ENCODE data around the gene SORBS2.

The SORBS2 gene

DNA sequence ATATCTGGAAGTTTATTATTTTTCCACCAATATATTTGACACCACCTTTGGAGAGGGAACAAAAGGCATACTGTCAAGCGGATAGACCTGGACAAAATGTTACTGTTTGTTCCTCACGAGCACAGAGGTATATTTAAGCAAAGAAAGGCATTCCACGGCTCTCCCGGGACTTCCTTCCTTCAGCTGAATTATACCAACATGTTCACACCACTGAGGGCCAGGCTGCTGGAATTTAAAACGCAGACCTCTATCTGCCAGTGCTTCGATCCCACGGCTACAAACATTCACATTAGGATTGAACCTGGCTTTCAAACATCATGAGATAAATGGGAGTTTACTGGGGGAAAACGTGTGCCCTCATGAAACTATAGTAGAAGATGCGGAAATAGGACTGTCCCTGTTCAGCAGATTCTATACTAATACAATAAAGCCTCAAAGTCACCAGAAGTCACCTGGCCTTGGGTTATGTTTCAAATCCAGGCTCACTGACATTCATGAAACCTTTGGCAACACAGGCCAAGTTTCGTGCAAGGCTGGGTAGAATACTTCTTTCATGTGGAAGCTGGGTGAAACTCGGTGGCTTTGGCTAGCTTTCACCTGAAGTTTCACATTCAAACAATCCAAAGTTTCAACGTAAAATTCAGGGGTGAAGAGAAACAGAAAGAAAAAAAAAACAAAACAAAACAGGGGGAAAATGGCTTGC, 39.5 kb downstream of the SORBS2 start:
- DNase-seq = no peak

DNA sequence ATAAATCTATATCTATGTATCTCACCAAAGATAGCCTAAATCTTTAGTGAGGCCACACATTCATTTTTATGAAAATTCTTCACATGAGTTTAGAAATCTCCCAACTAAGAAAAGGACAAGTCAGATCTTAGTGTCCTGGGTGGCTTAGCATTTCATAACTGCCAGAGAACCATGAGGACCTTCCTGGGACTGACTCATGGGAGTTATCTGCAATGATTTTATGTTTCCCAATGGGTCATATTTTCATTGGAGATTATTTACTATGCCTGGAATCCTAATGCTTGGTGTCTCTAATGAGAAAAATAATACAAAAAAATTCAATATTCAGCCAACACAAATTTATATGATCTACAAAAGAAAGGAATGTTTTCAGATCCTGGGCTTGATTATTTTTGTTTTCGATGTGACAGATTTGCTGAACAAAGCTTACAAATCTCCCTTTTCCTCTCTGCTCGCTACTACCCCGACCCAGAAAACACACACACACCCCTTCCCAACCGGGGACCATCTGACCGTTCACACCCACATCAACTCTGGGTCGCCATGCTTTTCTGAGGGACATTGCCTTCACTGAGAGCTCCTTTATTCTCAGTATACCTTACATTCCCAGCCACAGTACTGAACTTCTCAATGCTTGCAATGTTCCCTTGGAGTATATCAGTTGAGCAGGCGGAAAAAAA, 40.1 kb downstream of the SORBS2 start:
- DNase-seq = no peak

DNA sequence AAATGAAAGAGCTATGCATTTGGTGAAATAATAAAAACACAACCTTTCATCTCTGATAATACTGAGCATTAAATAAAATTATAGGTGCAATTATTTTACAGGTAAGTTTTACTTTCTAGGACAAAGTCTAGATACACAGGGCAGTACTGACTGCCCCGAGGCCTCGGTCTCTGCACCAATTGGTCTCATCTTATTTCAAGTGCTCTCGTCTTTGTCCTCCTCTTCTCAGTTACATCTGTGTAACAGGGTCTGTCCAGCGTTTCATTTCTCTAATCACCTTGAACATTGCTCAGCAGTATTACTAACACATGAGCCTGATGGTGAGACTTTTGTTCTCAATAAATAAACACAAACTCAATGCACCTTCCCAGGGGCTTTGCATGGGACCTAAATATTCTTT, 44.5 kb downstream of the SORBS2 start:
- no peak for DNase-seq

DNA sequence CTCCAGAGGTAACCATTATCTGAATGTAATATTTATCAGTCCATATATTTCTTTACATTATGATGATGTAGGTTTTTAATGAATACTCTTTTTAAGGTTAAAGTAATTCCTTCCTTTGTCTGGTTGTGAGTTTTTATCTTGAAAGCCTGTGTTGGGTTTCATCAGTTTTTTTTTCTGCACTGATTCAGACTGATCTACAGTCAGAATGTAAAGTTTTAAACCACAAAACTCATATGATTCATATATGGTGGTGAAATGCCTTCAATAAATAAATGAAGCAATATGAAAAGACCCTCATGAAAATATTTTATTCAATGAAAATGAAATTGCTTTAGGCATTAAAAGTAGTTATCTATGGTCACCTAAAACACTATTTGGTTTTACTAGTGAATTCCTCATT, 47.1 kb downstream of the SORBS2 start:
- no peak for DNase-seq

DNA sequence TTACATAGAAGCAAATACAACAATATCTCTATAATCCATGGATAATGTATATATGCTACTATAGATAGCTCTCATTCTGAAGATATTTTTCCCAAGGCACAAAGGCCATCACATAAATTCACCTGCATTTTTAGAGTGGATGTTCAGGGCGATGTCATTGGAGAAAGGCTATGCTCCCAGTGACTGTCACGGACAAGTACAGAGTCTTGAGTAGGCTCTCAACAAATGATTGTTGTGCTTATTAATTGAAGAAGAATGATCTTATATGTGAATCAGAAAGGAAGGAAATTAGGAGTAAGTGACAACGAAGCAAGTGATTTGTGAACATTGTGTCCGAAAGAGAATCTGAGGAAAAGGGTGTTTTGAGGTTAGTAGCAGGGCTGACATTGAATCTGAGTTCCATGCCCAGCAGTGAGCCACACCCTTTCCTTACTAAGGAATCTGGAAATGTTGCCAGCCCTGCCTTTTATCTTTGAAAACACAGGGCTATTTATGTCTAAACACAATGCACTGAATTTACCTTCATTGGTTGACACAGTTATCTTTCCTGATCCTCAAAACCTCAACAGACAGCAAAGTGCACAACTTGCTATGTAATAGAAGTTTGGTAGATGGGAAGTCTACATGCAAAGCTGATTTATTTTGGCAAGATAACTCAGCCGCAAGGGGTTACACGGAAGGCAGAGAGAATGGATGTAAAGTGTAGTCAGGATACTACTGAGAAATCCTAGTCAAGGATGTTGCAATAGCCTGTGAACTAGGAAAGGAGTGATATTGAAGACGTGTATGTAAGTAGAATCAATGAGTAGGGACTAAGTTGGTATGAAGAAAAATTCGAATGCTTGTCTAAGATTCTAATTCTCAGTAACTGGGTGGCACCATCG, 50.4 kb downstream of the SORBS2 start:
- no peak for DNase-seq

DNA sequence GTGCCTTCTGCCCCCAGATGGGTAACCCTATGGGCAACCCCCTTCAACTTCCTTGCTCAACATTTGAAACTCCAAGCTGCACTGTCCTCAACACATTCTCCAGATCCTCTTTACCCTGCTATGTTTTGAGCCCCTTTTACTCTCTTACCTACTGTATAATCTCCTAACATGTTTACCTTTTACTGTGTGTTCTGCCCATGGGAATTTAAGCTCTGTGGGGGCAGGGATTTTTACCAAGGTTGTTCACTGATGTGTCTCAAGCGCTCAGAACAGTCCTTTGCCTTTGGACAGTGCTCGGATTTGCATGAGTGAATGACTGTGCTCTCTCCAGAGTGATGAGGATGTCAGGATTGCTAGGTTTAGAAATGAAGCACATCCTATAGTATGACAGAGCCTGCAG, 53.2 kb downstream of the SORBS2 start:
- DNase-seq = no peak

DNA sequence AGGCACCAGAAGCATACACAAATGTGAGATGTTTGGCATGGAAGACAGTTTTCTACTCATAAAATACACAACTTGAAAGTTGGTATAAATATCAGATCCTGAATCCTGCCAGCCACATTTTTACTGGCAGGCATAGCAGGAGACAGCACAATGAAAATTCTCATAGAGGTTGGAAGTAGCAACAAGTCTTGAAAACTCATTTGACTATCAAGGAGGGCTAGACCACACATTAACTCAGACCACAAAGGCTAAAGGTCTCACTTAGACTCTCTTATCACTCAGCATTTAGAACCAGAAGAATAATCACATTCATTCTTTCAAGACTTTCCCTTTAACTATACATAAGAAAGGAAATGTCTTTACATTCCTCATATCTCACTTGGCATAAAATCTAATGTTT, 56.5 kb downstream of the SORBS2 start:
- DNase-seq = no peak

DNA sequence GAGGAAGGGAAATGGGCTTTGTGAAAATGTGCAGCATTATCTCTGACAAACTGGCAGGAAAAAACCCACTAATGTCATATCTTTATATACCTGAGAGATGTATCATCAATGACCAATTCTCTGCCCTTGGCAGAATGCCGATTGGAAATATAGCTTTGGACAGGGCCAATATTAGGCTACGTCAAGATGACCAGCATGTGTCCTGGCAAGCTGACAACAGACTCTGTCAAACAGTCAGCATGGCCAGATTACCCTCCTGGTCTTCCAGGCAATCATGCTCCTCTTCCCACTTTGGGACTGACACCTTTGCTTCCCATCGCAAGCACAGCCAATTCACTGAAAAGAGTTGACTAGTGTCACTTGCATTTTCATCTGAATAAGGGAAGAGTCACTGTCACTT, 57.0 kb downstream of the SORBS2 start:
- DNase-seq = no peak

DNA sequence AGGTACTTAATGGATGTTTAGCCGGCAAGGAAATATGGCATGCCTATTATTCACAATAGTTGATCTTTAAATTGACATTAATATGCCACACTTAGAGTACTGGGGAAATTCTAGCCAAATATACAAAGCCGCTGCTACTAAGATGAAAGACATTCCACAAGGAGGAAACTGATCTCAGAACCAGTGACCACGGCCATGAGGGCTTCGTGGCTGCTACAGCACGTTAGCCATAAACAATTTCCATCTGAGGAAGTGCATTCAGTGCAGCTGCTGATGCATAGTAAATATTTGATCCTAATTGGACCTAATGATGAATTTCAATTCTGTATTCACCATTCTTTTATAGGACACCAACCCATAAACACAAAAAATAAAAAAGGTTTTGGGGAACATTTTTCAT, 59.1 kb downstream of the SORBS2 start:
- DNase-seq = no peak

DNA sequence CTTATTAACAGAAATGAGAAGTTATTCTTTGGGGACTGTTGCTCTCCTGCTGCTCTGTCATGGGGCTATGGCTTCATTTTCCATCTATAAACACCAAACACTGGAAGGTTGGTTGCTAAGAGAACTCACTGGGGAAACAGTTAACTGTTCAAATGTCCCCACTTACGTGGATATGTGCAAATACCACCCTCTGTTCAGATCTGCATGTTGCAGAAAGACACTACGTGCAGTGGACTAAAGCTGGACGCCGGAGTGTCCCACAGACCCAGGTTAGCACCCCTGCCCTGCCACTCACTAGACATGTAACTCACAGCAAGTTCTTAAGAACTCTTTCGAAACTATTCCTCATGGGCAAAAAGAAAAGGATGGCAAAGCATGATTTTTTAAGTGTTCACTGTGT, 62.1 kb downstream of the SORBS2 start:
- DNase-seq = no peak

DNA sequence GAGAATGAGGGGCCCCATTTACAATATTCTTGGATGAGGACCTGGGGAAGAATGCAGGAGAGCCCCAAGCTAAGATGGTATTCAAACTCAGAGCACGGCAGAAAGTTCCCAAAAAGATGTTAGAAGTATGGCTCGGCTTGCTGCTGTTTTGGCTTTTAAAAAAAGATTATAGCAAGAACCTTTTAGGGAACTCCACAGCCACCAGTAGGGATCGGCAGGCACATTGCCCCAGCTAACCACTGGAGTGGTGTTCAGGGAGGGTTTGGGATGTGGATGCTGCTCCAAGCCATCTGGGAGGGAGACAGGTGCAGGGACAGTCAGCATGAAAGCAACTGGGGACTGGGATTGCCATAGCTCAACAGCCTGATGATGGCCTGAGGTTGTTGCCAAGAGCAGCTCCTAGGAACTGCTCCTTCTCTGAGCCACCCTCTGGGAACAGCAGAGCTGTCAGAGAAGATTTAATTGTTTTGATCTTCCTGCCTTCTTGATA, 63.0 kb downstream of the SORBS2 start:
- DNase-seq = no peak

DNA sequence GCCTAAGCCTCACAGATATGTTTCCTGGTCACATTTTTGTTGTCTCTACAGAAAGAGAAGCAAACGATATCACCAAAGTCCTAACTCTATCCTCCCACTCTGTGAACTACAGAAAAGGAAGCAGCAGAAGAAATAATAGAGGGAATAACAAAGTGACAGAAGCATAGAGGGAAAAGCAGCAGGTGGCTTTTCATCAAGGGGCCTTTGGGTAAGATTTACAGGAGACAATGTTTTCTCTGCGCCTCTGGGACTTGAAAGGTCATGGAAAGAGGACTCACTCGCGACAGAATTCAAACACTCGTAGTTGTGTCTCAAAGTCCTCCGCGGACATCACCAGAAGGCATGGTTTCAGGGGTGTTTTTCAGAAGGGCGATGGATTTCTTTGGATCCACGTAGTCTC, 66.1 kb downstream of the SORBS2 start:
- DNase-seq = no peak

DNA sequence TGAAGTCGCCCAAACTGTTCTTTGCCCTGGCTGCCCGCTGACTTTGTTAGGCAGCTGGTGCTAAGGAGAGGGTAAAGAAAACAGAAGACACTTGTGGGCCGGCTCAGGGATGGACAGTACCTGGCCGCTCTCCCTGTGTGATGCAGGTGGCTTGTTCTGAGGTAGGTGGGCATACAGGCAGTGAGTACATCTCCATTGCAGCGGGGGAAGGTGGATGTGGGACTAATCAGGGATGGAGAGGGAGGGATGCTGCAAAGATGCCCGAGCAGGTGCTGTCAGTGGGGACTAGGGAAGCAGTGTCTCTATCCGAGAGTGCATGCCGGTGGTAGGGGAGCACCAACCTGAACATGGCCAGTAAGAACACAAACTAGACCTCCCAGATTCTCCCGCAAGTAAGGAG, 67.0 kb downstream of the SORBS2 start:
- DNase-seq = no peak

DNA sequence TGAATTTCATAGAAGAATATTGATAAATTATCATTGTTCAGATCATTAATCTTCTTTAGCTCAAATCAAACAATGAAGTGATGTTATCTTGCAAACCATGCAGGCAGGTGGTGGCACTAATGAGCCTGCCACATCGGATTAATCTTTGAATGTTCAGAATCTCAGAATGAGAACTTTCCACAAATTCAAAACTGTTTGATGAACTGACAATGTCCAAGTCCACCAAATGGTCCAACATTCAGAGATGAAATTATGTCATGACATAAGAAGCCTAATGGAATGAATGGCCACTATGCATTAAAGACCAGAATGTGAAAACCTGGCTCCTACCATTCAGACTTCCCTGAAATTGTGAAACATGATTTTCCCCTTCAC, 67.5 kb downstream of the SORBS2 start:
- no peak for DNase-seq

DNA sequence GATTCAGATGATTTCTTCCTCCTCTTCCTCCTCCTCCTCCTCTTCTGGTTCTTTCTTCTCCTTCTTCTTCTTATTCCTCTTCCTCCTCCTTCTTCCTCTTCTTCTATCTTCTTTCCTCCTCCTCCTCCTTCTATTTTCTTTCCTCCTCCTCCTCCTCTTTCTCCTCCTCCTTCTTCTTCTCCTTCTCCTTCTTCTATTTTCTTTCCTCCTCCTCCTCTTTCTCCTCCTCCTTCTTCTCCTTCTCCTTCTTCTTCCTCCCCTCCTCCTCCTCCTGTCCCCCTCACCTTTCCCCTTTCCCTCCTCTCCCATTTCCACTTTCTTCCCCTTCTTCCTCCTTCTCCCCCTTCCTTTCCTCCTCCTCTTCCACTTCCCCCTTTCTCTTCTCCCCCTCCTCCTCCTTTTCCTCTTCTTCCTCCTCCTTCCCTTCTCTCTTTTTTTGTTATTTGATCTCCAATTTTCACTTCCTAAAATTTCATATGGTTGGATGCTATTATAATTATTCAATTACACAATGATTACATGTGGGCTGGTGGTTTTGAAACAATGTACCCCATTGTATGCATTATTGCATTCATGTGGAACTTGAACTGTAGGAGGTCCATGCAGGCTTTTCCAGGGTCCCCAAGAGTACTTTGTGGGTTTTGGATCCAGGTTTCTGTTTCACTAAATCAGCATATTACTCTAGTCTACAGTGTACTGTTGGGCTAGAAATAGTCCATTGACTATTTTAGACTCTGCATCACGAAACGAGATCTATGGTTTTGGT, 68.1 kb downstream of the SORBS2 start:
- DNase-seq = no peak

DNA sequence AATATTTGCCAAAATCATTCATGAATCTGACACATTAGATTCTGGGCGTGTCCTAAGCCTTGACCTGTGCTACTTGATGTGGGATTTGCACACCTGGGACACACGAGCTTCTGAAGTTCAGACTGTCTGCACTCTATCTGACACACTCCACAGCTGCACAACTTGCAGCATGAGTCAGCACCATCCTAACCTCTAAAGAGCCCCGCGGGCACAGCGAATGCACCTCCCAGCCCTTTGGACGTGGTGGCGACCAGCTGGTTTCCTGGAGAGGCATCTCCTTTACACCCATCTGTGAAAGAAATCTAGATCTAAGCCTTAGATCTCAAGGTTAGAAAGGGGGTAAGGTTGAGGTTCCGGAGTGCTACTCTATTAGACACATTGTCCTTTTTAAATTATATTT, 69.2 kb downstream of the SORBS2 start:
- peak; percentile 2 to 7 for DNase-seq

DNA sequence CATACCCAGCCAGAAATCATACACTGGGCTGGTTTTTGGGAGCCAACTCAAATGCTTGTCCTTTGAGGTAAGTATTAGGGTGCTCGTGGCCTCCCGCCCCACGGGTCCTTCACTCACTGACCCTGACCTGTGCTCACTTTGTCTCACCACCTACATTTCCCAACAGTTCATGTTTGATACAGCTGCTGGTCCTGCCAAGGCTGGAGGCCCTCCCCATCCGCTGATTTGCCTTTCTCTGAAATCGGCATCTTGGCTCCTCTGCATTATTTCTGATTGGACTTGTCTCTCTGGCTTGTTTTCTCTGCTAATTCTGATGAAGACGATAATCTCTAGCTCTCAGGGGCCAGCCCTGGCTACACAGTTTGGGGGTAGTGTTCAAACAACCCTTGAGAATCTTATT, 70.2 kb downstream of the SORBS2 start:
- DNase-seq = no peak

DNA sequence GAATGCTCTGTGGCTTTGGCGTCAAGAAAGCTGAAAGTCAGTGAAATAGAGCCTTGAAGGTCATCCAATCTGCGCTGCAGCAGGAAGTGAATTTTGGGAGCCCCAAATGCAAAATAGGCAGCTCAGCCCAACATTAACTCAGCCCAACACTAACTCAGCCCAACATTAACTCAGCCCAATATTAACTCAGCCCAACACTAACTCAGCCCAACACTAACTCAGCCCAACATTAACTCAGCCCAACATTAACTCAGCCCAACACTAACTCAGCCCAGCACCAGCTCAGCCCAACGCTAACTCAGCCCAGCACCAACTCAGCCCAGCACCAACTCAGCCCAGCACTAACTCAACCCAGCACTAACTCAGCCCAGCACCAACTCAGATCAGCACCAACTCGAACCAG, 71.5 kb downstream of the SORBS2 start:
- no peak for DNase-seq

DNA sequence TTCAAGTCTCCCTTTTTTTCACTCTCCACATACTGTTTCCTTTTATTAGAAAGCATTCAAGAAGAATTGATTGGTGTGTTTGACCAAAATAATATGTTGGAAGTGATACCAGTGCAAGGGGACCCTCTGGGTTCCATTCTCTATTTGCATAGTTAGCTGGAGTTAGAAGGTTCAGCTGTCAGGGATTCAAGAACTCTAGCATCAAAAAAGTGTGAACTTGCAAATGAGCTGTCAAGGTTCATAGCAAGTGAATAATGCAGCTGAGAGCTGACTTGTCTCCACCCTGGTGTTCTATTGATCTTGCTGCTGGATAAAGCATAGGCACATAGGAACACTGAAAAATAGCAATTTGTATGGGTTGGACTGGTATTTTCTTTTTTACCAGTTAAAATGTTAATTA, 73.2 kb downstream of the SORBS2 start:
- no peak for DNase-seq

DNA sequence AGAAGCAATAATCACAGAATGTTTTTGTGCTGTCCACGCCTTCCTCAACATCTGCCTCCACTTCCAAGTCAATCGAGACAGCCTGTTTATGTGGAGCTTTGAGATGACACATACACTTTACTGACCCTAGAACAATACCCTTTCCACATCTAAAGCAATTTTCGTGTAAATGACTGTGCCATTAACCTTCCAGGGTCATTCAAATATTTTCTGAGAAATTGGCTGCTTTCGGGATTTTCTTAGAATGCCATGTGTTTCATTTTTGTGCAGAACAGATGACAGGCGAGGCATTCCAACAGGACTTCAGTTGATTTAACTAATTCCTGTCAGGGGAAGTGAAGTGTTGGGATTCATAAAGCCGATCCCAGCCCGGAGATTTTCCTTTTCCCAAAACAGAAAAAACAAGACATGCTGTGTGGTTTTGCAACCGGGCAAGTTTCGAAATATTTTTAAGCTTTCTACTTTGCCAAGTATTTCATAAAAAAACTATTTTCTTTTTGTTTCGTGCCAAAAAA, 73.9 kb downstream of the SORBS2 start:
- peak in 1 of 2 experiments; percentile 6 for DNase-seq

DNA sequence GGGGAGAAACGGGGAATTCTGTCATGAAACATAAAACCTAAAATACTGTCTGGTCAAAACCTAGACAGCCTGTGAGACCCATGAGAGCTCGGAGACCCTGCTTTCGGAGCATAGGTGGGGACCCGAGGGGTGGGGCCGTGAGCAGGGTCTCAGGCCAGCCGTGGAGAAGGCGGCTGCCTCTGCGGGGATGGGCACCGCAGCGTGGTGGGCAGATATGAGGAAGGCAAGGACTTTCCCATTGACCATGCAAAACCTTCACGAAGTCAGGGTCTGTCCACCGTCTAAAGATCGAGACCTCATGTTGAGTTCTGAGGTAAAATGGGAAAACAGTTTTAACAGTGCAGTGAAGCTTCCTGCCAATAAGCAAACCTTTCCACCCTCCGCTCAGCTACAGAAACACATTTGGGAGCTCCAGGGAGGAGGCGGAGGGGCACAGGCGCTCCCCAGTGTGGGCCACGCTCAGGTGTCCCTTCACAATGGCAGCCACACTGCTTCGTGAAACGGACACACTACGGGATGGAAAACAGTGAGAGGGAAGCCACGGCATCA, 74.4 kb downstream of the SORBS2 start:
- DNase-seq = no peak

DNA sequence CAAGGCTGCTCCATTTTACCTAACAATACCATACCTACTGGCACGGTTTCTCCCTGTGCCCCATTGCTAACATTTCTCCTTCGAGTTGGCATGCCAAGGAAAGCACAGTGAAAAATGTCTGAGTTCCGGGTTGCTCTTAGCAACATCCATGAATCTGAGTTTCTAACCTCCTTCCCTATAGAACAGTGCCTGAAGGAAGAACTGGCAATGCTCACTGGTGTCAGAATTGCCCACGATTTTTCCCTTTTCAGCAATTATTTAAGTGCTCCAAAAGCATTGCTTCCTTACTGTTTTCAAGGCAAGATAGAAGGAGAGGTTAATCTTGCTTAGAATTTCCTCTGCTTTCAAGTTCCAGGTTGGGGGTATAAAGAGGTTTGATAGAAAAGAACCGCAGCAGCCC, 75.1 kb downstream of the SORBS2 start:
- no peak for DNase-seq

Measured in AML-193 (cell line).